ENCODE results near the gene CCT3.

Gene CCT3

GRCh38 chr1:156260896-156261295 is 77.2 kb downstream of the CCT3 start:
- no peaks in the 10 kb centered on the region for H4K20me1 ChIP-seq (ENCODE audit: control insufficient read depth, insufficient read depth, low read depth, low read length)
- peaks cover 87% of the 10 kb centered on the region for H3K36me3 ChIP-seq (ENCODE audit: control insufficient read depth, low read length)
- no peaks in the 10 kb centered on the region for H3F3A ChIP-seq (ENCODE audit: control insufficient read depth, insufficient read depth)
- no peak for TF ChIP-seq EZH2phosphoT487 (IDR thresholded peaks at IDR 0.05; ENCODE audit: borderline replicate concordance, low read length)
- TF ChIP-seq CTCF (IDR thresholded peaks at IDR 0.05; ENCODE audit: low read depth, low read length, poor library complexity, severe bottlenecking), result no peak
- H3K27ac ChIP-seq (ENCODE audit: low read depth, low read length), result no peak overlapping the region
- H3K4me1 ChIP-seq (ENCODE audit: control insufficient read depth, low read length), result no peaks in the 10 kb centered on the region
- no peaks in the 10 kb centered on the region for H3K9me2 ChIP-seq (replicated peaks; ENCODE audit: control insufficient read depth, low read length)
- H3K4me3 ChIP-seq (ENCODE audit: low read length), result no peak overlapping the region
- H3K79me2 ChIP-seq (ENCODE audit: control insufficient read depth, low read length), result no peaks in the 10 kb centered on the region
- no peak overlapping the region for H3K4me2 ChIP-seq (ENCODE audit: low read length)
- no peaks in the 10 kb centered on the region for H3K27me3 ChIP-seq (ENCODE audit: control insufficient read depth, low read length)
- H3K9me3 ChIP-seq (ENCODE audit: control insufficient read depth, insufficient read depth, low read length), result no peaks in the 10 kb centered on the region

- Histone ChIP-seq H3K4me1 (ENCODE audit: control insufficient read depth, low read length) (no peaks in the 10 kb centered on the region), H3F3A (ENCODE audit: control insufficient read depth, insufficient read depth) (no peaks in the 10 kb centered on the region), H3K9me3 (ENCODE audit: control insufficient read depth, insufficient read depth, low read length) (no peaks in the 10 kb centered on the region), H3K27me3 (ENCODE audit: control insufficient read depth, low read length) (no peaks in the 10 kb centered on the region), H3K36me3 (ENCODE audit: control insufficient read depth, low read length) (peaks cover 80% of the 10 kb centered on the region), H3K27ac (ENCODE audit: low read depth, low read length) (no peak overlapping the region), H3K9me2 (replicated peaks; ENCODE audit: control insufficient read depth, low read length) (no peaks in the 10 kb centered on the region), H3K4me2 (ENCODE audit: low read length) (no peak overlapping the region), H3K4me3 (ENCODE audit: low read length) (no peak overlapping the region), H3K79me2 (ENCODE audit: control insufficient read depth, low read length) (no peaks in the 10 kb centered on the region), H4K20me1 (ENCODE audit: control insufficient read depth, insufficient read depth, low read depth, low read length) (no peaks in the 10 kb centered on the region)
- TF ChIP-seq EZH2phosphoT487 (IDR thresholded peaks at IDR 0.05; ENCODE audit: borderline replicate concordance, low read length), result no peak
- TF ChIP-seq CTCF (IDR thresholded peaks at IDR 0.05; ENCODE audit: low read depth, low read length, poor library complexity, severe bottlenecking), result no peak
Measured at GRCh38 chr1:156259805-156260204, 78.3 kb downstream of the CCT3 start.
